CD4-positive, alpha-beta T cell treated with Interferon alpha-2 for 1 hour (primary cell): ENCODE data around the gene ACTA2.

ENCODE experiments used
- DNase-seq, 2 donors: peaks; one replicate each; pipeline ENCODE4 v3.0.0-alpha.2; 2020 to 2022

The ACTA2 gene

DNA sequence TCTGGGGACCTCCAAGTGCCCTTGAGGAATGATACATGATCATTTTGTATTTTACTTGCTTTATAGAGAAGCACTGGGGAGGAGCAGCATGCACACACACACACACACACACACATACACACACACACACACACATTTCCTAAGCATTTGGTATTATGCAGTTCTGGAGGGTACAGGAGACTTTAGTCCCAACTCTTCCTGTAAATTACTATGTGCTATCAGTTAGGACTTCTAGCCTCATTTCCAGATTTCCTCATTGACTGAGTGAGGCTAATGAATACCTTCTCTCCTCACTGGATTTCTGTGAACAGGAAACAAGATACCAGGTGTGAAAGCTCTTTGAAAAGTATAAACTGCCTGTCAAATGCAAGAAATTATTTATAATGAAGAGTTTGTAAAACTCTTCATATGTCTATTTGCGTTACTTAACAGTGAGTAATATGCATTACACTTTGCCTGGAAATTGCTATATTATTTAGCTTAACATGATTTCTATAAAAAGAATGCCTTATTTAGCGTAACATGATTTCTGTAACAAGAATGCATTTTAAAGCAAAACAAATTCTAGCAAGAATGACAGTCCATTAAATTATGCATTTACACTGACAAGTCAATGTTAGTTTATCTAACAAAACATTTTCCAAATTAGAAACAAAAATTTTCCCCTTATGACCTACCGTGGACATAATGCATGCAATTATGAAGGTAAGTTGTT, 34.2 kb downstream of the ACTA2 start:
- no peak for DNase-seq

DNA sequence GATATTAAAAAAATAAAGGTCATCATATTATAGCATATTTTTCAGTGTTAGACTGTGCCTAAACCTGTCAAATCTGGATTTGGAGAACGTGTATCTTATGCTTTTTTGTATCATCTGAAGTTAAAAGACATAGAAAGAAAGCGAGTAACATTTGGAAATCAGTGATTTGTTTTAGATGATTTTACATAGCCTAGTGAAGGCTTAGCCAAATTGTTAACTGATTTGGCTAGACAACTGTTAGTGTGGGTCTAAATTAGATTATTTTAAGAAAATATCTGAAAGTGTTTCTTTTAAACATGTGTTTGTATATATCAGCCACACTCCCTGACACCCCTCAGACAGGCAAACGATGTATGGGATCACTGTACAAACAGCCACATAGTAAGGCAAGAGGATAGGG, 35.6 kb downstream of the ACTA2 start:
- DNase-seq, result no peak

DNA sequence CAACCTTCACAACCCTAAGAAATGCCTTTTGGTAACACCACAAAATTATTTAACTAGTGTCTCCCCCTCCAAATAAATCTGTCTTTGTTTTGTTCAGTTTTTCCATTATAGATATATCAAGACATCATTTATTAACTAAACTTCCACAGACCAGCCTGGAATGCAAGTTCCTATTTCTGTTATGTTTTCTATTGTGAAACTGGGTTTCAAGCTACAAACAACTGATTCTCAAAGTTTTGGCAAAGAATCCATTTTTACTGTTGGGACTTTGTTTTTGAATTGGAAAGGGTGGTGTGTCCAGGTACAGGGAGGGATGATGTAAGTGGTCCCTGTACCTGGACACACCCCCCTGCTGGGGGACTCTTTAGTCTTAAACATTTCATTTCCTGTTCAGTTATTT, 36.3 kb downstream of the ACTA2 start:
- no peak for DNase-seq

DNA sequence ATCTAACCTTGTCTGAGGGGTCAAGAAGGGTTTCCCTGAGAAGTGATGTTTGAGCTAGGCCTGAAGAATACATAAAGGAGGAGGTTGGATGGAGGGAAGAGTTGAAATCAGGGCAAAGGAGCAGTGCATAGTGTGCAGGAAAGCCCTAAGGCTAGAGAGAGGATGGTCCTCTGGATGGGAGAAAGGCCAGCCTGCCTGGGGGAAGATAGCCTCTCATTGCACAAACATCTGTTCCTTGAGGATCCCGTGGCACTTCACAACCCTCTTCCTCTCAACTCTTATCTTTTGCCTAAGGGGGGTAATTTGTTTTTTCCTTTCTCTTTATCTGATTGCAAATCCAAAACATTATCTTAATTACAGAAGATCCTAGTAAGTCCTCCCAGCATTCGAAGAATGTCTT, 36.8 kb downstream of the ACTA2 start:
- DNase-seq, result no peak

DNA sequence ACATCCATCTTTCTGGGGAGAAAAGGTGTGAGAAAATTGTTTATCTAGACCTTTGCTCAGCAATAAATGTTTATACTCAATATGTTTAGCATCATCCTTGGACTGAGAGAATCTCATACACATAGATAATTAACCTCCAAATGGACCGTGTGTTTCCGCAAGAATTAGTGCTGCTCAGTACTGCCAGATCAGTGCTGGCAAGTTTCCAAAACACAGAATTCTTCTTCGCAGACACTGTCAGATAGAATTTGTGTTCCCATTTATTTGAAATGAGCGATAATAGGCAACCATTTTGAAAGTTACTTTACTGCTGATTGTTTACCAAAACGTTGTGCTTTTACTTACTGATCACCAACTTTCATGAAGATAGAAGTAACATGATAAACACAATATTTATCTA, 38.8 kb downstream of the ACTA2 start:
- DNase-seq, result no peak

DNA sequence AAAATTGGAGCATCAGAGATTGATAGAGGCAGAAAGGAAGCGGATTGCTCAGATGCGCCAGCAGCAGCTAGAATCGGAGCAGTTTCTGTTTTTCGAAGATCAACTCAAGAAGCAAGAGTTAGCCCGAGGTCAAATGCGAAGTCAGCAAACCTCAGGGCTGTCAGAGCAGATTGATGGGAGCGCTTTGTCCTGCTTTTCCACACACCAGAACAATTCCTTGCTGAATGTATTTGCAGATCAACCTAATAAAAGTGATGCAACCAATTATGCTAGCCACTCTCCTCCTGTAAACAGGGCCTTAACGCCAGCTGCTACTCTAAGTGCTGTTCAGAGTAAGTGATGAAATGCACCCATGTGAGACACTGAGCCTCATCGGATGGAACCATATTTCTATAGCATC, 39.4 kb downstream of the ACTA2 start:
- no peak for DNase-seq

DNA sequence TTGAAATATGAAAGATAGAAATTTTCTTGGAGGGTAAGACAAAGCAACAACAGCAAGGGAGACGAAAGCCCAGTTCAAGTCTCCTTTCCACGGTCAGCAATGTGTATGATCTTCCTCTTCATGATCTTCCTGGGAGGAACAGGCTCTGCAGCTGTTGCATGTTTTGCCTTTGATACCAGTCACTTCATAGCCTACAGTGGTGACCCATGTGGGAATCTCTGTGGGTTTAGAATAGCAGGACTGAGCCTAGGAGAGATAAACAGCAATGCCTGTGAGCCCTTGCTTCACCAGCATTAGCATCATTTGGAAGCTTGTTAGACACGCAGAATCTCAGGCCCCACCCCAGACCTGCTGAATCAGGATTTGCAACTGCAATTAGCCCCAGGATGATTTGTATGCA, 40.7 kb downstream of the ACTA2 start:
- DNase-seq, result no peak

DNA sequence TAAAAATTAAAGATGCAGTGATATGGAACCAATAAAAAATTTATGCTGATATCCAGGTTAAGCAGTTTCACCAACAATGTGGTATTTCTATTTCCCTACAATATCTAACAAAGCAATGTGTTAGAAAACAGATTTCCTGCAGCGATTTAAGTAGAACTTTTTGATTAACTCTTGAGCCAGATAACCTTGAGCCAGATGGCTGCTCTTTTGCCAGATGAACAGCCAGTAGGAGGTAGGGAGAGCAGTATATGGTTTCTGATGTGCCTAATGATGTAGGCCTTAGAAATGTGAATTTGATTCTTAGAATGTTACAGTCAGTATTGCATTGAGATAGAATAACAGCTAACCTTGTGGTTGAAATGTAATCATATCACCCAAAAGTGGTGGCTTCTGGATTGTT, 41.5 kb downstream of the ACTA2 start:
- DNase-seq, result no peak

DNA sequence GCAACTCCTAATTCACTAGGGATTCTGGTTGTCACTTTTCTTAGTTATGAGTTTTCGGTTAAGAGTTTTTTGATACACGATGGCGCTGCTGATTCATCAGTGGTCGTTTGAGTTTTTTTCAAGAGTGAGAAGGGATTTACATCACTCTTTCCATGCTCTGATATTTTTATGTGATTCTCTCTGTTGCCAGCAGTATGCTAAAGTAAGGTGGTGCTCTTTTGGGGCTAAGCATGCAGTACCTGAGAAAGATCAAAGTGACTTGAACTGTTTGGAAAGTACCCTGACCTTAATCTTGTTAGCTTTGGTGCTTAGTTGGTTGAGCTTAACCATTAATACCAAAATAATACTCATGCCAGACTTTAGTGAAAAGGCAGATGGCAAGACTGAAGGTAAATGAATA, 44.4 kb downstream of the ACTA2 start:
- peak in 1 of 2 donors; percentile 10 for DNase-seq

DNA sequence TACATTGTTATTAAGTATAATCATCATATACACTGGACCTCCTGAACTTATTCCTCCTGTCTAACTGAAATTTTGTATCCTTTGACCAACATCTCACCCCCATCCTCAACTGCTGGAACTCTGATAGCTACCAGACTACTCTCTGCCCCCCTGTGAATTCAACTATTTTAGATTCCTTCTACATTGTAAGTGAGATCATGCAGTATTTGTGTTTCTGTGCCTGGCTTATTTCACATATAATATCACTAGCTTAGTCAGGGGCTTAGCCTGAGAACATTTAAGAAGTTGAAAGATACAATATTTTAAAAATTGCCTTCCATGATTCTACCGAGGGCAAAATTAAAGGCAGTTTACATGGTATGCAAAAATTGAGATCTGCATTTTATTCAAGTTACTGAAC, 45.7 kb downstream of the ACTA2 start:
- DNase-seq, result no peak

DNA sequence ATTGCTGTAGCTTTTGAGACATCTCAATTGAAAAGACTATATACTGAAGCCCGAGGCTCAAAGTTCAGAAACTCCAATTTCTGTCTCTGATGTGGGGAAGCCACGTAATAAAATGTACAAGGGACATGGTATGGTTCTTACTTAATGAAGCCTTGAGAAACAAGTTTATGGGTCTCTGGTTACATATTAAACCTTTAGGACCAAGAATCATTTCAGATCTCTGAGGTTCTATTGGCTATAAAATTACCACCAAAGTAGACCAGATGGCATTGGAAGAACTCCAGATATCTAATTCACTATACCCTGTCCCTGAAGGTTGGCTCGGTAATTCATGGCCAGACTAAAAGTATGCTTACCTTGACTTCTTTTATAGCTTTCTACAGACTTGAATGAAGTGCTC, 48.9 kb downstream of the ACTA2 start:
- DNase-seq, result no peak

DNA sequence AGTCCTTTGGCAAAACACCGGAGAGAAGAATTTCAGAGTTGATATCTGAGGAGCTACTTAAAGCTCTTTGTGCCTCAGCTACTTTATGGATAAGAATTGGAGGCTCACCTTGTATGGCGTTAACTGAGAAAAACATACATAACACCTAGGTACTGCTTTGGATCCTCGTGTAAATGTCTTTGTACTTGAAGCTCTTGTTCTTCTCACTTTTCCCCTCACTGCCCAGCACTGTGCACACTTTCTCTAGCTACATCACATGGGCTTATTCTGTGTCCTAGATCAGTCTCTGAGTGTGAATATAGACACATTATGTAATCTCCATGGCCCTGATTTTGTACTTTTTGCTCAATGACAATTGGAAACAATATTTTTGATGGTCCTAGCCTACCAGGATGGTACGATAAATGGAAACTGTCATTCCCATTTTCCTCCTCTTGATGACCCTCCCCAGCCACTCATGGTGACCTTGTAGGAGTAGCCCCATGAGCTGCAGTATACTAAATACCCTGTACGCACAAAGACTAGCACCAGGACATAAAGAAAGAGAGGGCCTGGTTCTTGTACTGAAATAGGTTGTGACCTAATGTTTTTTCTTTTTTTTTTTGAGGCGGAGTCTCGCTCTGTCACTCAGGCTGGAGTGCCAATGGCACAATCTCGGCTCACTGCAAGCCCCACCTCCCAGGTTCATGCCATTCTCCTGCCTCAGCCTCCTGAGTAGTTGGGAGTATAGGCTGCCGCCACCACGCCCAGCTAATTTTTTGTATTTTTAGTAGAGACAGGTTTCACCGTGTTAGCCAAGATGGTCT, 50.4 kb downstream of the ACTA2 start:
- DNase-seq, result no peak

DNA sequence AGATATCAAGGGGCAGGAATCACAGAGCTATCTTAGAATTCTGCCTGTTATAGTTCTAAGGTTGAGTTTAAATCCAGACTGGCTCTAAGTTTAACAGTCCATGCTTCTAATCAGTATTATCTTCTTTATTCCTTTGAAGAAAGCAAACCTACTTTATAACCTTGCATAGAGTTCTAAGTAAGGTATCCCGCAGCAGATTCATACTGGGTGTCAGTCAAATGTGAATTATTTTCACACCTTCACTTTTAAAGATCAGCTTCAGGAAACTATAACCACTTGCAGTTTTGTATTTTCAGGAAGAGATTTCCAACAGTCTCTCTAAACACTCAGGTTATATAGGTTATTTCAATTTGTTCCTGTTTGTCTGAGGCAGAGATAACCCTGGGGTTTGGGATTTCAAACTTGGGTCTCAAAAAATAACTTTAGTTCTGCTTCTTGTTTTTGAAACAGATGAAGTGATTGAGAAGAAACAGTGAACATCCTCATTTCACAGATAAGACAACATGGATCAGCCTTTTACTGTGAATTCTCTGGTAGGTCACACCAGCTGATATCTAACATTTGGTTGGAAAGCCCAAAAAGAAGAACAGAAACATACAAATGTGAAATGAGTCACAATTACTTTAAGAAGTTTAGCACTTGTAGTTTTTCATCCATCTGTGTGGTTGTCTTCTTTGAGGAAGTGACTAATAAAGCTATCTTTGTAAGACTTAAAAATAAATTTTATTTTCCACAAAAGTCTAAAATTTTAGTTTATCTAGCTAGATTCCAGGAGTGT, 51.2 kb downstream of the ACTA2 start:
- no peak for DNase-seq

DNA sequence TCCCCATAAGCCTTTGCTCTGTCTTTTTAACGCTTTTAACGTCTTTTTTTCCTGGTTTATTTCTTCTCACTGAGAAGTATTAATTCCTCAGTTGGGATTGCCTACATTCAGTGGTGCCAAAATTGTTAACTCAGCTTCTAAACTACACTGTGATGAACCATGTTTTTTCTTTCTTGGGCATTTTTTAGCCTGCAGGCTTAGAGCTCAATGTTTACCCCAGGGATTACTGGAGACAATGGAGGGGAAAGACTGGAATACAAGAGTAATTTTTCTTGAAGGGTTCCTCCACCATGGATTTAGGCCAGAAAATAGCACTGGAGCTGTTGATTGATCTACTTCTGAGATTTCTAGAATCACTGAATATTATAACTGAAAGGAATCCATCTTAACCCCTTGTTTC, 52.7 kb downstream of the ACTA2 start:
- no peak for DNase-seq

DNA sequence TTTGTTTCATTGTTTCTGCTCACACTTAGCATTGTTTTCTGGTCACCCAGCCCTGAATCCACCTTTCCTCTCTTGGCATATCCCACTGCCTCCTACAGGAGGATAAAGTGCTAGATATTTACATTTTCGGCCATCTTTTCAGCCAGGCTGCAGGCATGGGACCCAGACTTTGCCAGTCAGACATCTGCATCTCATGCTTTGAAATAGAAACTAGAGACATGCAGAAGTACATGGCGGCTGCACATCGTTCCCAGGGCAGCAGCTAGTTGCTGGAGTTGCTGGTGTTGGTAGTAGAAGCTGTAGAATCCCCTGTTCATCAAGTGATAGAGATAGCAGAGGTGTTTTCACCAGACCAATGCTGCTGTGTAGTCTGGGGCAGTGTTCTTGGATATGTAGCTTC, 53.8 kb downstream of the ACTA2 start:
- no peak for DNase-seq

DNA sequence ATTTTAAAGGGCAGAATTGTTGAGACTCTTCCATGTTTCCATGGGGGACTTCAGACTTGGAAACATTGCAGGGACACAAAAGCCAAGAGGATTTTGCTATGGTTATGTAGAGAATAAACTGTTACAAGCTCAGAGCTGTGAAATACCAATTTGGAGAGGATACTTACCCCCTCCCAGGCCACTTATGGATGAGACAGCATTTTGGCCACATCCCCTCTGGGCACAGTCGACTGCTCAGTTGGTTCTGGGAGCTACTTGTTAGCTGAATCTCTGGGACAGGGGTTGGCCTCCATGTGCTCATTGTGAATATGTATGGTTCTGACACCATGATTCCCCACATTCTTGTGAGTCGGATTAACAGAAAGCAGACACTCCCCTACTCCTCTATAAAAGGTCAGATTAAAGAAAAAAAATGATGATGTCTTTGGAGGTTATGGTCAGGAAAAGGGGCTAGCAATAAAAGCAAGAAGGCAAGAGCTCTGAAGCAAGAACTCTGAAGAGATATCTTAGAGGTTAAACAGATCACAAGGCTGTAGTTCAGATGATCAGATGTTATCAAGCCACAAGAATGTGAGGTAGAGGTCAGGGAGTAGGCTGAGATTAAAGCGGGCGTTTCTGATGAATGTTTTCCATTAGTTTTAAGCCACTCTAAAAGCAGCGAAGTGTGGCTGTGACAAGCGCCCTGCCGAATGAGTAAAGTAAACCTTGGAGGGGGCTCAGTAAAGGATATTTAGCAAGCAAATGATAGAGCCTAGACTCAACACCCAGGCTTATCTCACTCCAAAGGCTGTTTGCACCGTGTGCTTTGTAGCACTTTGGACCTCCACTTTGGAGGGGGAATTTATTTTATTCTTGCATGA, 55.3 kb downstream of the ACTA2 start:
- DNase-seq, result no peak

DNA sequence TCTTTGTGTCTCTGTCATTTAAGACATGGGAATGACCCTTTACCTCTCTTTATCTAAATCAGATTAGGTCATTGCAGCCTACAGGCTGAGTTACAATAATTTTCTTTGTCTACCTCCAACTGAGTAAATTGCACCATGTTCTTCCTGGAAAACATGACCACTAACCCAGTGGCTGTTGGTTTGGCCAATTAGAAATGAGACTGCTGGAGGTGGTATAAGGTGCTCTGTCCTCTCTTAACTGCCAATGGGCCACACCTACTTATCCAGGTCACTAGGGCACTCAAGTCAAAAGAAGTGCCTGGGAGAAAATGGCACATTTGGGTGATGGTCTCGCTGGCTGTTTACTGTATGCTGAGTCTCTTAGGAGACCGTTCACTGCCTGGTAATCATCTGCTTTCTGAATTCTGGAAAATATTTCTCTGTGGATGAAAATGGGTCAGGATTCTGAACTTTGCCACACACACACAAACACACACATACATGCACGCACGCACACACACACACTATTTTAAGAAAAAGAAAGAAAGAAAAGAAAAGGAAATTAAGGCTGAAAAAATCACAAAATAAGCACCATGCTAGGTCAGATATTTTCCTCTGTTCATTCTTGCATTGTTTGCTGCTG, 56.1 kb downstream of the ACTA2 start:
- no peak for DNase-seq

DNA sequence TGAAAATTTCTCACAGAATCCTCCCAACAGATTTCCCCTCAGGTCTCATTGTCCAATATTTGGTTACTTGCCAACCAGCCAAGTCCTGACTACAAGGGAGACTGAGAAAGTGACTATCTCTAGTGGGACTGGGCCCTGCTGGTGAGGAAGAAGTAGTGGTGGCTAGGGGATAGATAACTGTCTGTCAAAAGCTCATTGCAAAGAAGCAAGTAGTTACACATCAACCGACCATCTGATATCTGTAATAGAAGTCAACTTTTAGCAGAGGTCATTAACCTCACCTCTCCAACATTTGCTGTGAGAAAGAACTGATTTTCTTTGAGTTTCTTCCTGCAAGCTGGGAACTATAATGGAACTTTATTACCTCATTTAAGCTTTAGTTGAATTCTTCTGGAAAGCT, 57.3 kb downstream of the ACTA2 start:
- DNase-seq, result no peak

DNA sequence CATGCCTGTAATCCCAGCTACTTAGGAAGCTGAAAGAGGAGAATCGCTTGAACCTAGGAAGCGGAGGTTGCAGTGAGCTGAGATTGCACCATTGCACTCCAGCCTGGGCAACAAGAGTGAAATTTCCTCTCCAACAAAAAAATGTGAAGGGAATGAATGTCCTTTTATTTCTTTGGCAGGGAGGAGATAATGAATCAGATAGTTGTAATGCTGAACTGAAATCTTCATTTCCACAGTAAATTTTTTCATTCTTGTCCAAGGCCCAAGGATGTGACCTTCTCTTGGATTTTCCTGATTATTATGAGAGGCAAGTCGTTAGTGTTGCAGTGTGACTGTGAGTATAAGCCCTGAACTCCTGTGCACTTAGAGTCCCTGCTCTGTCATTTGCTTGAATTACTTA, 59.0 kb downstream of the ACTA2 start:
- no peak for DNase-seq

DNA sequence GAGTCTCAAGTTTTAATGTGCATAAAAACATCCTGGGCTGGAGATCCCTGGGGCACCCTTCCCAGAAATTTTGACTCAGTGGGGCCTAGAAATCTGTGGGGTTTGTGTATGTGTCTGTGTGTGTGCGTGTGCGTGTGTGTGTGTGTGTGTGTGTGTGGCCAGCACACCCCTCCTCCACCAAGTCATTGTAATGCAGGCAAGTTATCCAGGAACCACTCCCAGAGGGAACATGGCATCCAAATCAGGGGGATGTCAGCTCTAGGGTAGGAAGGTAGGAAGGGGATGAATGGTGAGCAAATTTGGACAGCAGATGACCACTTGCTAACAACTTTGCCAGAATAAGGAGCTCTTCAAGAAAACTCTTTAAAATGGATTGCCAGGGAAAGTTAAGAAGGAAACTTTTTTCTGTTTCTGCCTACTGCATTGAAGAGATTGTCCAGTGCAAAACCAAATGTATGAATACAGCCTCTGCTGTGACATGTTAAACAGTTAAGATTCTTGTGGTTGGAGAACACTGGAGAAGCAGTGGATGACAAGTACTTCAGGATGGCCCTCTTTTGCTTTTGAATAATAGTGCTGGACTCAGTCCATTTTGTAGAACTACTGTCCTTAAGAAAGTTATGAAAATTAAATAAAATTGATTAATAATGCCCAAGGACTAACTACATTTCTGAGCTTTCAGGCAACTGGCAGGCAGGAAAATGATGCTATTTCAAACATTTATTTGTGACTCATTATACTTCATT, 60.2 kb downstream of the ACTA2 start:
- no peak for DNase-seq

DNA sequence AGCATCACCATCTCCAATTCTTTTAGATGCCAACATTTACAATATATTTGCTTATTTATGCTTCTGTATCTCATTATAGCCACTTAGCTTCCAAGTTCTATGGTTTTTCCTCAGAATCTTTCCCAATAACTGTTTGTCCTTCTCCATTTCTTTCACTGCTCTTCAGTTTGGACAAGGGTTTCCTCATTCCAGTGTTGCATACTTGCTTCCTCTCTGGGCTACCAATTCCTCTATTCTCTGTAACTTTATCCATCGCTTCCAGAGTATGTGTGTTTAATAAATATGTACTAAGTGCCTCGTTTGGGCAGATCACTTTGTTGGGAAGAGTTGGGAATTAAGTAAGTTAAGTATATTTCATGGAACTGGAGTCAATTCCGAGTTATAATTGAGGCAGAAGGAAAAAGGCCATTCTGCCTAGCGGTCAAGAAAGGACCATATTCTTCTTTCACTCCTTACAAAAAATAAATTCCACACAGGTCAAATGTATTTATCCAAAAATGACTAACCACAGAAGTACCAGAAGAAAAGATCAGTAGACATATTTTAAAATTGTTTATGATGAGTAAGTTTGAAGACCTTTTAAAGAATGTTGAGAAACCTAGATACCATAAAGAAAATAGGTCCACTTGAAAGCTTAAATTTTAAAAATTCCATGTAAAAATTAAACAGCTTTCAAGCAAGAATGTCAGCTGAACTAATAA, 61.7 kb downstream of the ACTA2 start:
- no peak for DNase-seq
